GM21786 (cell line): ENCODE results near the gene TMEM88.

Source experiments
- ATAC-seq: cut with Tn5 transposase; IDR thresholded peaks from one replicate; pipeline ENCODE4 v1.9.1; 2021; ENCODE audit not compliant: unreplicated experiment

Gene TMEM88

GRCh38 chr17:7833011-7833794 lies 21.7 kb upstream of the TMEM88 start:
- no peak for ATAC-seq

- peak; percentile 41 for ATAC-seq
These were observed 20.9 kb upstream of the TMEM88 start, which contains the start of gene KDM6B for GRCh38 chr17:7833795-7834541. Gene KDM6B, plus strand, starts transcription at chr17:7834217. Its CDS starts 11,338 bp downstream, at chr17:7845555.

GRCh38 chr17:7834542-7834956 lies 20.3 kb upstream of the TMEM88 start:
- ATAC-seq = no peak

- ATAC-seq = peak; percentile 35
These were observed 19.7 kb upstream of the TMEM88 start for GRCh38 chr17:7834957-7835813.

GRCh38 chr17:7835814-7836595 lies 18.9 kb upstream of the TMEM88 start:
- peak; percentile 26 for ATAC-seq

GRCh38 chr17:7836596-7837407 lies 18.1 kb upstream of the TMEM88 start:
- ATAC-seq = no peak

GRCh38 chr17:7837408-7838088 lies 17.3 kb upstream of the TMEM88 start:
- ATAC-seq = no peak

- no peak for ATAC-seq
These were observed 16.5 kb upstream of the TMEM88 start for GRCh38 chr17:7838090-7839075.

- ATAC-seq = no peak
These were observed 15.5 kb upstream of the TMEM88 start for GRCh38 chr17:7839190-7839875.

- no peak for ATAC-seq
These were observed 15.0 kb upstream of the TMEM88 start for GRCh38 chr17:7839876-7840261.

- ATAC-seq = no peak
These were observed 14.4 kb upstream of the TMEM88 start for GRCh38 chr17:7840441-7840840.

- no peak for ATAC-seq
These were observed 14.0 kb upstream of the TMEM88 start for GRCh38 chr17:7840875-7841274.

GRCh38 chr17:7841396-7841914 lies 13.4 kb upstream of the TMEM88 start:
- no peak for ATAC-seq

GRCh38 chr17:7841915-7842379 lies 12.9 kb upstream of the TMEM88 start:
- ATAC-seq = no peak

- no peak for ATAC-seq
These were observed 12.2 kb upstream of the TMEM88 start for GRCh38 chr17:7842380-7843256.

GRCh38 chr17:7843257-7843535 lies 11.7 kb upstream of the TMEM88 start:
- ATAC-seq = no peak
